Pancreas (tissue), 10 donors: ENCODE data around the gene PITHD1. TPM values are rescaled to one million over a fixed set of nuclear protein-coding genes. Genes with fewer than 3 reads are reported as not detected.
A peak's percentile ranks its signal among the peaks of the same experiment; 100 is the strongest.

Experiments
- ATAC-seq, 4 donors: fragments of 200-7000 bp; cut with Tn5 transposase; one replicate each; pipeline versions ENCODE4 v1.8.0 to v1.9.1; 2020; ENCODE audit warnings: mild to moderate bottlenecking in 4 of 4, moderate library complexity in 4 of 4
- DNase-seq, 6 donors: peaks; one replicate each; pipeline ENCODE4 v3.0.0-alpha.2; 2020
- FAIRE-seq: peaks from 2 replicates; lab custom pipeline; 2012; peaks lifted over from hg19 to GRCh38; lab: Jason Lieb, UNC
- H3K27ac ChIP-seq, 4 donors: fragments of 200-600 bp; sonication (generic); 1 replicate in 3 of 4; 2 replicates in 1 of 4; pipeline versions ENCODE4 v1.5.0 to v1.8.0; 2020
- H3K27me3 ChIP-seq, 4 donors: fragments of 200-600 bp; one replicate each; pipeline ENCODE4 v1.8.0; 2021
- H3K36me3 ChIP-seq, 3 donors: fragments of 200-600 bp; sonication (generic) in 1 of 3; one replicate each; pipeline versions ENCODE4 v1.5.0 to v1.8.0; 2020 to 2021
- H3K4me1 ChIP-seq, 3 donors: fragments of 200-600 bp; one replicate each; pipeline ENCODE4 v1.8.0; 2021
- H3K4me3 ChIP-seq, 4 donors: fragments of 200-600 bp; sonication (generic) in 2 of 4; one replicate each; pipeline versions ENCODE4 v1.5.0 to v1.8.0; 2020 to 2021
- H3K9me3 ChIP-seq, 4 donors: fragments of 200-600 bp; one replicate each; pipeline ENCODE4 v1.8.0; 2021
- CTCF ChIP-seq, 4 donors: fragments of 200-600 bp; sonication (generic) in 3 of 4; IDR thresholded peaks; one replicate each; pipeline versions ENCODE4 v1.5.0 to v1.8.0; 2021; ENCODE audit warnings: antibody characterized with exemption in 4 of 4
- WGBS, 2 donors: extraction: QIAGEN DNeasy Blood & Tissue Kit; methylation state at CpG; one replicate each; pipeline ENCODE4 v1.1.7; 2013; 5-methylcytosine and 5-hydroxymethylcytosine counted together
- intact Hi-C, 3 donors: fragments of 100-400 bp; cut with DNase I; formaldehyde crosslinking; loops; one replicate each; pipeline versions ENCODE4 v1.11.1 to v1.14.2; 2022
- polyA plus RNA-seq, 2 donors: library from polyadenylated mRNA; stranded (reverse); fragments of 200-250 nt; gene quantifications; one replicate each; pipeline ENCODE4 v1.2.3, GENCODE V29; 2013
- total RNA-seq, 6 donors: library from RNA; stranded (reverse); fragmentation: NEBNext Ultra II Directional in 4 of 6; extraction: Animal tissue kit (Norgen Biotek cat#: 25700) in 4 of 6; gene quantifications; one replicate each; pipeline versions ENCODE4 v1.2.1 to v1.2.4, GENCODE V29; 2021 to 2023
- donor health status: healthy with polysubstance abuse.
- donor health status: DM: no; HTN: no; CAD: no; lungs with moderate emphysema.
- donor health status: DM: no; HTN: no; CAD: no.
- donor health status: control.
- donor health status: control.
- donor health status: Bipolar disorder and iron deficiency.
- donor health status: DM: yes; HTN: yes; CAD: no.
- donor health status: DM: no; HTN: no; CAD: no.
- donor health status: DM: no; HTN: no; CAD: no.
- donor health status: DM: yes; HTN: yes; CAD: no.

The PITHD1 gene
- total and polyA plus RNA-seq, 8 donors, result 17.3 to 36.8 (median 19.9) TPM

GRCh38 chr1:23797478-23798448, 19.5 kb downstream of the PITHD1 start:
- WGBS, 2 donors, result 54 to 58% methylated on average over 20 of the region's 20 CpGs
- H3K9me3 ChIP-seq, result no peaks in the 10 kb centered on the region
- peak in 1 of 6 donors; percentile 26 for DNase-seq
- FAIRE-seq, result no peak
- intact Hi-C loops, result no loop called here
- peak overlapping the region in 1 of 4 donors; percentile 89 for H3K27ac ChIP-seq
- no peak overlapping the region for H3K4me3 ChIP-seq
- peaks cover 6 to 24% (median 19%) of the 10 kb centered on the region in 3 donors for H3K4me1 ChIP-seq
- H3K27me3 ChIP-seq, result no peaks in the 10 kb centered on the region
- ATAC-seq, result no peak
- no peaks in the 10 kb centered on the region for H3K36me3 ChIP-seq
- no peak for TF ChIP-seq CTCF (IDR thresholded peaks at IDR 0.05)

GRCh38 chr1:23798662-23799142, 20.5 kb downstream of the PITHD1 start:
- Histone ChIP-seq H3K4me1 (peaks cover 6 to 20% (median 19%) of the 10 kb centered on the region in 3 donors), H3K9me3 (no peaks in the 10 kb centered on the region), H3K36me3 (no peaks in the 10 kb centered on the region), H3K27me3 (no peaks in the 10 kb centered on the region), H3K4me3 (peak overlapping the region in 1 of 4 donors; percentile 82), H3K27ac (peak overlapping the region; percentile 86 to 89 (median 86))
- TF ChIP-seq CTCF (IDR thresholded peaks at IDR 0.05), result no peak
- DNase-seq, result peak; percentile 68 to 88 (median 74)
- intact Hi-C loops, result no loop called here
- ATAC-seq, result peak; percentile 7 to 32 (median 11)
- WGBS, 2 donors, result 53 to 54% methylated on average over 12 of the region's 12 CpGs
- FAIRE-seq, result no peak

- Histone ChIP-seq H3K27ac (peak overlapping the region; percentile 86 to 89 (median 86)), H3K9me3 (no peaks in the 10 kb centered on the region), H3K4me1 (peaks cover 6 to 20% (median 19%) of the 10 kb centered on the region in 3 donors), H3K27me3 (no peaks in the 10 kb centered on the region), H3K4me3 (peak overlapping the region in 2 of 4 donors; percentile 82 to 94), H3K36me3 (no peaks in the 10 kb centered on the region)
- 70 to 79% methylated on average over 7 of the region's 7 CpGs for WGBS, 2 donors
- intact Hi-C loops, result no loop called here
- FAIRE-seq (no peak), ATAC-seq (no peak), DNase-seq (no peak)
- TF ChIP-seq CTCF (IDR thresholded peaks at IDR 0.05), result no peak
Observed at GRCh38 chr1:23799255-23799569, 21.0 kb downstream of the PITHD1 start.

- H3K36me3 ChIP-seq, result no peaks in the 10 kb centered on the region
- DNase-seq (peak in 5 of 6 donors; percentile 69 to 81 (median 79)), FAIRE-seq (no peak), ATAC-seq (peak; percentile 49 to 61 (median 53))
- intact Hi-C loops, result no loop called here
- 4 to 6% methylated on average over 29 to 48 of the region's 48 CpGs for WGBS, 2 donors
- H3K9me3 ChIP-seq, result no peaks in the 10 kb centered on the region
- peak overlapping the region; percentile 82 to 94 (median 85) for H3K4me3 ChIP-seq
- H3K27ac ChIP-seq, result peak overlapping the region; percentile 86 to 89 (median 86)
- peaks cover 6 to 20% (median 19%) of the 10 kb centered on the region in 3 donors for H3K4me1 ChIP-seq
- no peak for TF ChIP-seq CTCF (IDR thresholded peaks at IDR 0.05)
- no peaks in the 10 kb centered on the region for H3K27me3 ChIP-seq
Observed at GRCh38 chr1:23799570-23800399, 21.6 kb downstream of the PITHD1 start.
